GM18511 (cell line): ENCODE data around the gene ATPAF1.
"Not testable (repeated sequence)": the region's sequence is repeated elsewhere in the genome, so short reads cannot be mapped to it uniquely, and the experiment has no call there.

Source experiments
- ATAC-seq: cut with Tn5 transposase; IDR thresholded peaks from one replicate; pipeline ENCODE4 v1.9.1; 2021; ENCODE audit warnings: mild to moderate bottlenecking, moderate library complexity; ENCODE audit not compliant: unreplicated experiment

Gene ATPAF1

DNA sequence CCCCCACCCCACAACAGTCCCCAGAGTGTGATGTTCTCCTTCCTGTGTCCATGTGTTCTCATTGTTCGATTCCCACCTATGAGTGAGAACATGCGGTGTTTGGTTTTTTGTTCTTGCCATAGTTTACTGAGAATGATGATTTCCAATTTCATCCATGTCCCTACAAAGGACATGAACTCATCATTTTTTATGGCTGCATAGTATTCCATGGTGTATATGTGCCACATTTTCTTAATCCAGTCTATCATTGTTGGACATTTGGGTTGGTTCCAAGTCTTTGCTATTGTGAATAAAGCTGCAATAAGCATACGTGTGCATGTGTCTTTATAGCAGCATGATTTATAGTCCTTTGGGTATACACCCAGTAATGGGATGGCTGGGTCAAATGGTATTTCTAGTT, 17.0 kb downstream of the ATPAF1 start:
- not testable (repeated sequence) for ATAC-seq

DNA sequence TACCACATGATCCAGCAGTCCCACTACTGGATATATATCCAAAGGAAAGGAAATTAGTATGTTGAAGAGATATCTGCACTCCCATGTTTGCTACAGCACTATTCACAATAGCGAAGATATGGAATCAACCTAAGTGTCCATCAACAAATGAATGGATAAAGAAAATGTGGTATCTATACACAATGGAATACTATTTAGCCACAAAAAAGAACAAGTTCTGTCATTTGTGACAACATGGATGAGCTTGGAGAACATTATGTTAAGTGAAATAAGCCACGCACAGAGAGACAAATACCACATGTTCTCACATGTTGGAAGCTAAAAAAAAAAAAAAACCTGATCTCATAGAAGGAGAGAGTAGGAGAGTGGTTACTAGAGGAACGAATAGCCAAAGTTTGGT, 17.7 kb downstream of the ATPAF1 start:
- no peak for ATAC-seq

DNA sequence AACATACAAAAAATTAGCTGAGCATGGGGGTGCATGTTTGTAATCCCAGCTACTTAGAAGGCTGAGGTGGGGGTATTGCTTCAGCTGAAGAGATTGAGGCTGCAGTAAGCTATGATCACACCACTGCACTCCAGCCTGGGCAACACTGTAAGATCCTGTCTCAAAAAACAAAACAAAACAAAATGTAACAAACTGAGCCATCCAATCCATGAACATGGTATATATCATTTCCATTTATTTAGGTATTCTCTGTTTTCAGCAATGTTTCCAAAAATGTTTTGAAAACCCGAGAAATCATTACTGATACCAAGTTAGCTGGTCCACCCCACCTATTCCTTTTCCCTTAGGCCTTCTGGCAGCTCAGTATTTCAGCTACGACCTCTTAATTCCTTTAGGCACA, 18.4 kb downstream of the ATPAF1 start:
- ATAC-seq = no peak

- no peak for ATAC-seq
Observed at GRCh38 chr1:46647611-46648010, 20.6 kb downstream of the ATPAF1 start.

- no peak for ATAC-seq
Observed at GRCh38 chr1:46646844-46647243, 21.3 kb downstream of the ATPAF1 start.

DNA sequence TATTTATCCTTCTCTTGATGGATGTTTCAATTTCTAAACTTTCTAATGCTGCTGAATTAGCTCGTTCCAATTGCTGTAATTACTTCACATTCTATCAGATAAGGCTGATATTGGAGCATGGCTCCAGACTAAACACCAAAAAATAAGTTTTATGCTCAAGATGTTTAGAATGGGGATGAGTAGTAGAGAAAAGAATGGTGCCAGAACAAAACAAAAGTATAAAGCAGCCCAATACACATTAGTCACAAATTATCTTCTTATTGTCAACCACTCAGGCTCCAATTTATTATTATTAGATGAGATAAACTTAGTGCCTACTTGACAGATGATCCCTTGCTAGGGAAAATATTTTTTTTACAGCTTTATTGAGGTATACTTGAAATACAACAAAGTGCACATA, 21.8 kb downstream of the ATPAF1 start:
- ATAC-seq = no peak

DNA sequence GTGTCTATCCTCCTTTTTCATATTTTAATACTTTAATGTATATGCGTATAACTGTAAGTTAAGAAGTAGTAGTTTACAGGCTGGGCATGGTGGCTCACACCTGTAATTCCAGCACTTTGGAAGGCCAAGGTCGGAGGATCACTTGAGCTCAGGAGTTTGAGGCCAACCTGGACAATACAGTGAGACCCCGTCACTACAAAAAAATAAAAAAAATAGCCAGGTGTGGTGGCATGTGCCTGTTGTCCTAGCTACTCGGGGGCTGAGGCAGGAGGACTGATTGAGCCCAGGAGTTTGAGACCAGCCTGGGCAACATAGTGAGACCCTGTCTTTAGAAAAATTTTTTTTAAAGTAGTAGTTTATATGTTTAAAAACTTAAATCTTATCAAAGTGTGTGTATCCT, 22.3 kb downstream of the ATPAF1 start:
- no peak for ATAC-seq

GRCh38 chr1:46643368-46643775, 24.8 kb downstream of the ATPAF1 start:
- no peak for ATAC-seq

GRCh38 chr1:46642115-46642680, 26.0 kb downstream of the ATPAF1 start:
- ATAC-seq = no peak

- no peak for ATAC-seq
Observed at GRCh38 chr1:46639547-46639946, 28.6 kb downstream of the ATPAF1 start.

DNA sequence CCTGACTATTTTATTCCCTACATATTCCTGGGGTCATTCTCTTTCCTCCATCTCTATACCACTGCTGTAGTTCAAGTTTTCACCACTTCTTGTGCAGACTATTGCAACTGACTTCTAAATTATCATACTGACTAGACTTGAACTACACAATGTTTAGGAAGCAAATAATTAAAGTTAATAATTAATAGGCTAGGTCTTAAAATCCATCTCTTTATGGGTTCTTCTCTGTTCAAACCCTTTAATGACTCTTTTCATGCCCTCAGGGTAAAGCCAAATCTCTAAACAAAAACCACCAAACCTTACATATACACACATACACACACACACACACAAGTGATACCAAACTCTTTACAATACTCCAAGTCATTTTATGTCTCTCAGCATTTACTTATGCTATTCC, 29.2 kb downstream of the ATPAF1 start:
- no peak for ATAC-seq

GRCh38 chr1:46637444-46638083, 30.6 kb downstream of the ATPAF1 start:
- no peak for ATAC-seq

DNA sequence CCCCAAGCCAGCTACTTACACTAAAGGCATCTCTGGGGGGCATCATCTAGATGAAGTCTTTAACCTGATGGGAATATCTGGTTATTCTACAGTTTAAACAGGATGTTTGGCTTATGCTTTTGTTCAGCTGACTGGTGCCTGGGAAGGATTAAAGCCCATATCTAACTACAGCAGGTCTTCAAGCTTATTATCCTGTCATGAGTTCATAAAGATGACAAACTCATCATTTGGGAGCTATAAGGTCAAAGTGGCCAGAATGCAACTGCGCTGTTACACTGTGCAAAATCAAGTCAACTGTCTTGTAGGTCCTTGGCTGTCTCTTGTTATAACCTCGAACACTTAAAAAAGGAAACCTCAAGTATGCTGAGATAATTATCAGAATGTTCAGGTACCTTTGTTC, 33.0 kb downstream of the ATPAF1 start:
- no peak for ATAC-seq

DNA sequence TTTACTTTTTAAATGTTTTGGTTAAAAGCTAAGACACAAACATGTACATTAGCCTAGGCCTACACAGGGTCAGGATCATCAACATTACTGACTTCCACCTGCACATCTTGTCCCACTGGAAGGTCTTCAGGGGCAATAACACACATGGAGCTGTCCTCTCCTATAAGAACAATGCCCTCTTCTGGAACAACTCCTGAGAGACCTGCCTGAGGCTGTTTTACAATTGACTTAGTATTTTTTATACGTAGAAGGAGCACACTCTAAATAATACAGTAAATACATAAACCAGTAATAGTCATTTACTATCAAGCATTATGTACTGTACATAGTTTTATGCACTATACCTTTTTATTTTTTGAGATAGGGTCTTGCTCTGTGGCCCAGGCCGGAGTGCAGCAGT, 37.4 kb downstream of the ATPAF1 start:
- no peak for ATAC-seq

DNA sequence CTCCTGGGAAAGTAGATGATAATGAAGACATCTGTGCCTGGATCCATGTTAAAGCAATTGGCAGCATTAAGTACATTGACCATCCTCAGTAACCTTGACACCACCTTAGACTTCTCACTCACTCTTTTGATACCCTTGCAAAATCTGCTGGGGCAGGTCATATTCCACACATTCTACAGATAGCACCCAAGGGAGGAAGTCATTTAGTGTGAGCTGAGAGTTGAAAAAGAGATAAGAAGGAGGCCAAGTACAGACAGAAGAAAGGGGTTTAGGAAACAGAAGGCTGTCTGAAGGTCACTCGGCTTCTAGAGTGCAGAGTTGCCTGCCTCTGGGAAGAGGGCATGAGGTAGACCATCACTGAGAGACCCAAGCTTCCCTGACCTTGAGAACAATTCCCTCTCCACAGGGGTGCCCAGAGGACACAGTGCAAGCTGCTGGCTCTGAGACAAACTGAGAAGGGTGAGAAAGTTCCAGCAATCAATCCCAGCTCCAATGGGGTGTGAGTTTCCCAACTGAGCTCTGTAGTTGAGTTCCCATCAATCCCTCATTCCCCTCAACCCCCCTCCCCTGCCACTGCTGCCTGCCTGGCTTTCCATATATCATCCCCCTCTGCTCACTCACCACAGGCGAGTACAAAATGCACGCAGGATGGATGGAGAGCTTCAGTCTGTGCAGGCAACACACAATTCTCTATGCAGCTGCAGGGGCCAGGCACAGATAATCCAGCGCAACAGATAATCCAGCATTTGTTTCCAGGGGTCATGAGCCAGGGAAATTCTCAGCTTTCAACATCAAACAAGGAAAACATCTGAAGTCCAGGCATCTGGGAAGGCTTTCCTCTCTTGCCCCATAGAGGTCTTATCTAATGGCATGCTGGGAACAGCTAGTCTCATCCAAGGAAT, 44.2 kb downstream of the ATPAF1 start:
- no peak for ATAC-seq

GRCh38 chr1:46622344-46622743, 45.8 kb downstream of the ATPAF1 start:
- ATAC-seq = no peak

DNA sequence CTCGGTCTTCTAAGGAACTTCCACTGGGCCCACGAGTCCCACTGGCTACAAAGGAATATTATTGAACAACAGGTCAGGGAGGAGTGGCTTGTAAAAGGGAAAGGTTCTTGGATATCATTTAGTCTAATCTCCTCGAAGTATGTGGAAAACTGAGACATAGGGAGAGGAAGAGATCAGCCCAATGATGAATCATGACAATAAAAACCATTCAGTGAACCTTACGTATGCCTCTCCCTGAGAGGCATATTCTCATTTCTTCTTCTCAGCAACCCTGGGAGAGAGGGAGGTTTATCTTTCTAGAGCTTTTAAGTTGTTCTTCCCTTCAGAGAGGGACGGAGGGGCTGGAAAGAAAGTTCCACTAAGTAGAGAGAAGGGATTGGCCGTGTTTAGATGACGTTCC, 46.2 kb downstream of the ATPAF1 start:
- ATAC-seq = no peak

DNA sequence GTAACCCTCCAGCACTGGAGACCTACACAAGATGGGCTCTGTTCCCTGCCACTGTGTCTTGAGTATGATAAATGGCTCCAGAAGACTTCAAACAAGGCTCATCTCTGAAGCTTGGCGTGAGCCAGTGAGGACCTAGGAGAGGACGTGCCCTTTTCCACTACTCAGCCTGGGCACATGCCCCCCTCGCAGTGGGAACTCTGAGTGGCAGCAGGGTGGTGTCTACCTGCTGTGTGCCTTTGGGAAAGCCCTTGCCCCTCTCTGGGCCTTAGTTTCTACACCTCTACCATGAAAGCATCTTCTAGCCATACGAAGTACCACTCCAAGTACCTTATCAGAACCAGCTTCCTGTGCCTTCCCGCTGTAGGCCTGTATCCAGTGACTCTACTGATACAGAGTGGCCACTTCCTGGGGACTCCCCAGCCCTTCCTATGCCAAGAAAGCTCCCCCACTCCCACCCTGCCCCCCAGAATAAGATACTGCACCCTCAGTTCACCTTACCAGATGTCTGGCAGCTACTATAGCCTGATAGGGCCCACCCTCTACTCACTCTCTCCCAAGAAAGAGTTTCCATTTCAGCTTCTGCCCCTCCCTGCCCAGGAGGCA, 48.4 kb downstream of the ATPAF1 start:
- no peak for ATAC-seq

DNA sequence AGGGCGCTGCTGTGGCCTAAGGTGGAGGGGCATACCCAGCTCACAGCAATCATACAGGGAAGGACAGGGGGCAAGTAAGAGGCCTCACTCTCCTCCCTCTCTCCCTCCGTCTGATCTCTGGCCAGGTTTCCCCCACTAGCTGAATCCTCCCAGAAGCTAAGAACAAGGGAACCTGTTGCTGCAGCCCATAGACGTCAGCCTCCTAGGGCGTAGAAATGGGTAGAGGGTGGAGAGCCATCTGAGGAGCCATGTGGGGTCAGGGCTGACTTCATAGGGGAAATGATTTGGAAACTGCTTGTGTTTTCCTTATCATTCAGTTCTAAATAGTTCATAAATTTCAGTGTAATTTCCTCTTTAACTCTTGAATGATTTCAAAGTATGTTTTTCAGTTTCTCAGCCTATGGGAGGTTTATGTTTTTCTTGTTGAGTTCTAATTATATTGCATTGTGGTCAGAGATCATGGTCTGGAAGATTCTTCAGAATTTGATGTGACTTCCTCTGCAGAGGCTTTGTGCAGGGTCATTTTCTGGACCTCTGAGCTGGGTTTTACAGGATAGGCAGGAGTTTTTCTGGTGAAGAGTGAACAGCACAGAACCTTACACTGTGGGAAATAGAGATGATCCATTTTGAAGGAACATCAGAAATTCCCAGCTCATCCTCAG, 49.3 kb downstream of the ATPAF1 start:
- no peak for ATAC-seq

- no peak for ATAC-seq
Observed at GRCh38 chr1:46617833-46618232, 50.3 kb downstream of the ATPAF1 start.

DNA sequence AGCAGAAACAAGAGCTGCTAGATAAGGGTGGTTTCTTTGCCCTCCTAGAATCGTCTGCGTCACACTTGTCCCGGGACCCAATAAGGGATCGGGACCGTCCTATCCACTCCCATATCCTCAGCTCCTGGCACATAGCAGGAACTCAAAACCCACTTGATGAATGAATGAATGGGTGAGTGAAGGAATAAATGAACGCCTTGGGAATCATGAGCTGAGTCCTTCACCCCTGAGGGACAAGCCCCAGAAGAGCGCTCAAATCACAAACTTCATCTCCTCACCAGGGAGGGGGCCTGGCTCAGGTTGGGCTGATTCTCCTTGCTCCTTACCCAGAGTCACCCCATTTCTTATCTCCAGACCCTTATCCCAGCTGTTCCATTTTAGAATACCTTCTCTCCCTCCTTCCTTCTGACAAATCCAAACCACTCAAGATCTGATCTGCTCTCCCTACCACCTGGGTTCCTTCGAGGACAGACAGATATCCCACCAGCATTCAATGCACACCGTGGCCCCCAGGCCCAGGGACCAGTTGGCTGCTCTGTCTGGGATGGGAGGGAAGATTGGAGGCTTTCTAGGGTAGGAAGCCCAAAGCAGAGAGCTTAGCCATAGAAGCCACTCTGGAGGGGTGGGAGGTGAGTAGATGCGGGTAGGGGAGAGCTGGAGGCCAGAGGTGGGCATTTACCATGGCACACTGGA, 50.9 kb downstream of the ATPAF1 start:
- ATAC-seq = no peak
